Measurements from ENCODE around the gene PTGIS. TPM values are rescaled to one million over a fixed set of nuclear protein-coding genes. Genes with fewer than 3 reads are reported as not detected.
A peak's percentile ranks its signal among the peaks of the same experiment; 100 is the strongest.

PTGIS gene
- polyA plus RNA-seq, 2 of the 4 experiments (the other 2 are of a cell fraction): 0.03 to 0.04 TPM

- H3K4me2 ChIP-seq: no peak overlapping the region
- no peaks in the 10 kb centered on the region for H3K9me3 ChIP-seq
- CTCF ChIA-PET: interaction anchor here (0.9 to 4.3 kb wide), 7 partner anchors 9 to 106 kb away, joined by 3 to 27 read pairs (median 3); no protein-coding TSS in a partner anchor
- POLR2A ChIA-PET: no interaction called here
- peak overlapping the region in 1 of 2 experiments; percentile 8; a peak in 1 of 6 replicates for H3K27ac ChIP-seq
- TF ChIP-seq CEBPB (IDR thresholded peaks at IDR 0.05) (no peak), NR3C1 (IDR thresholded peaks at IDR 0.05) (no peak), CHD4 (IDR thresholded peaks at IDR 0.05; ENCODE audit: borderline replicate concordance) (no peak), USF2 (IDR thresholded peaks at IDR 0.05) (no peak), SREBF2 (IDR thresholded peaks at IDR 0.05) (no peak), JUNB (IDR thresholded peaks at IDR 0.05) (no peak), CBX2 (IDR thresholded peaks at IDR 0.05; ENCODE audit: borderline replicate concordance, low read depth) (no peak), POLR2AphosphoS2 (conservative IDR thresholded peaks at IDR 0.05; ENCODE audit: low read length) (no peak), E2F6 (IDR thresholded peaks at IDR 0.05; ENCODE audit: borderline replicate concordance, low read depth) (no peak)
- WGBS (ENCODE audit: missing lambda C conversion rate): 91% methylated on average over 8 of the region's 8 CpGs
- no peak for ATAC-seq
- H3K4me1 ChIP-seq: peaks cover 30% of the 10 kb centered on the region
- no peak for DNase-seq (ENCODE audit: low read depth in 1 of 2, low spot score in 1 of 2)
- no peak overlapping the region for H3K4me3 ChIP-seq
- FAIRE-seq: no peak
Observed at GRCh38 chr20:49590163-49591017, 22.5 kb upstream of the PTGIS start.

GRCh38 chr20:49589747-49590146 lies 21.8 kb upstream of the PTGIS start:
- no peaks in the 10 kb centered on the region for H3K9me3 ChIP-seq
- ChIA-PET CTCF (interaction anchor here (0.9 to 4.3 kb wide), 6 partner anchors 10 to 105 kb away, joined by 3 to 27 read pairs (median 4); no protein-coding TSS in a partner anchor), POLR2A (no interaction called here)
- ATAC-seq: no peak
- WGBS (ENCODE audit: missing lambda C conversion rate): 76% methylated on average over 6 of the region's 6 CpGs
- no peak overlapping the region for H3K4me2 ChIP-seq
- no peak for FAIRE-seq
- peak overlapping the region in 1 of 2 experiments; percentile 8; a peak in 1 of 6 replicates for H3K27ac ChIP-seq
- H3K4me3 ChIP-seq: no peak overlapping the region
- H3K4me1 ChIP-seq: peaks cover 30% of the 10 kb centered on the region
- no peak for DNase-seq (ENCODE audit: low read depth in 1 of 2, low spot score in 1 of 2)
- TF ChIP-seq KDM1A (IDR thresholded peaks at IDR 0.05; ENCODE audit: low read depth) (no peak), ZNF302 (CRISPR knock-in tag; IDR thresholded peaks at IDR 0.05) (no peak), MAZ (IDR thresholded peaks at IDR 0.05; ENCODE audit: borderline replicate concordance, low read depth, low read length) (no peak), ZSCAN20 (CRISPR knock-in tag; IDR thresholded peaks at IDR 0.05) (no peak)

GRCh38 chr20:49587111-49587570 lies 19.2 kb upstream of the PTGIS start:
- 72% methylated on average over 10 of the region's 10 CpGs for WGBS (ENCODE audit: missing lambda C conversion rate)
- H3K4me3 ChIP-seq: no peak overlapping the region
- FAIRE-seq (no peak), ATAC-seq (no peak), DNase-seq (ENCODE audit: low read depth in 1 of 2, low spot score in 1 of 2) (no peak)
- peak overlapping the region in 1 of 2 experiments; percentile 5; a peak in 1 of 6 replicates for H3K27ac ChIP-seq
- H3K4me1 ChIP-seq: peaks cover 40% of the 10 kb centered on the region
- H3K4me2 ChIP-seq: no peak overlapping the region
- CTCF ChIA-PET: interaction anchor here (0.7 to 10.2 kb wide), 5 partner anchors 9 to 50 kb away, joined by 3 to 115 read pairs (median 5); no protein-coding TSS in a partner anchor
- POLR2A ChIA-PET: no interaction called here
- H3K9me3 ChIP-seq: peaks cover 10% of the 10 kb centered on the region
- TF ChIP-seq NFE2L2 (conservative IDR thresholded peaks at IDR 0.05; ENCODE audit: low read length): no peak
- TF ChIP-seq CTCF (IDR thresholded peaks at IDR 0.05): no peak
- no peak for TF ChIP-seq KDM1A (IDR thresholded peaks at IDR 0.05; ENCODE audit: low read depth)
- no peak for TF ChIP-seq HMGXB4 (CRISPR knock-in tag; IDR thresholded peaks at IDR 0.05; ENCODE audit: borderline replicate concordance)
